DMS53 treated with DMSO at 0.1 percent for 48 hours (cell line): ENCODE measurements around the gene CDADC1.
"Not testable (repeated sequence)": the region's sequence is repeated elsewhere in the genome, so short reads cannot be mapped to it uniquely, and the experiment has no call there.

Experiments
- DNase-seq: peaks from one replicate; lab custom pipeline; 2025; ENCODE audit not compliant: unreplicated experiment; lab: John Stamatoyannopoulos, UW

The CDADC1 gene

DNA sequence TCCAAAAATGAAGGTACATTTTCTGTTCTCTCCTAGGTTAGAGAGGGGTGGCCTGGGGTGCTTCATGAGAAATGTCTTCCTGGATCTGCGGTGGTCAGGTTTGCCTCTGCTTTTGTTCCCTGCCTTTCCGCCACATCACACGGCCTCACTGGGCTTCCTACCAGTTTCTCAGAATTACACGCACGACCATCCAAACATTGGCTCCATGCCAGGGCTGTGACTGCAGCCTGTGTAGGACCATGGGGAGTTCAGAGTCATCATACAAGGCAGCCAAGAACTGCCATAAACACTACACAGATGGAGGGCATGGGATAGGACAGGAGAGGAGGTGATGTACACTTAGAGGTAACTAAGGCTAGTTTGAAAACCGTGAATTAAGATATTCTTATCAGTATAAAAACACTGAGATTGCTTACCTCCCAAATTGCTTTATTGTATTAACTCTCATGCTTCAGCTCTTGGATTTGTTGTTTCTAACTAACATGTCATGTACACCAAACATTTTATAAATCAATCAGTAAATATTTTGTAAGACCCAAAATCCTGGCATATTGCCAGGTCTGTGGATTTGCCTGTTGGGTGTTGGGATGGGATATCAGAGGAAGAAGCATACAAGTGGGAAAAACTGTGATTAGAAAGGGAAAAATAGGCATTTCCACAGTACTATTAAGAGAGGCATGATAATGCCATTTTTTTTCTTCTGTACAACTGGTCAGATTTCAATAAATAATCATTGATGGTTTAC, 45.2 kb downstream of the CDADC1 start:
- DNase-seq = no peak

DNA sequence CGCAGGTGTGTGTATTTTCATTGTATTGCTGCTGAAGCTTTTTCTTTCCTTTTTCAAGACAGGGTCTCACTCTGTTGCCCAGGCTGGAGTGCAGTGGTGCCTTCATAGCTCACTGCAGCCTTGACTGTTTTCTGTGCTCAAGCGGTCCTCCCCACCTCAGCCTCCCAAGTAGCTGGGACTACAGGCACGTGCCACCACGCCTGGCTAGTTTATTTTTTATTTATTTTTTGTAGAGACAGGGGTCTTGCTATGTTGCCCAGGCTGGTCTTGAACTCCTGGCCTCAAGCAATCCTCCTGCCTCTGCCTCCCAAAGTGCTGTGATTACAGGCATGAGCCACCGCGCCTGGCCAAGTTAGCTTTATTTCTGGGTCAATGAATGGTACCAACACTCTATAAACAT, 47.0 kb downstream of the CDADC1 start:
- not testable (repeated sequence) for DNase-seq

DNA sequence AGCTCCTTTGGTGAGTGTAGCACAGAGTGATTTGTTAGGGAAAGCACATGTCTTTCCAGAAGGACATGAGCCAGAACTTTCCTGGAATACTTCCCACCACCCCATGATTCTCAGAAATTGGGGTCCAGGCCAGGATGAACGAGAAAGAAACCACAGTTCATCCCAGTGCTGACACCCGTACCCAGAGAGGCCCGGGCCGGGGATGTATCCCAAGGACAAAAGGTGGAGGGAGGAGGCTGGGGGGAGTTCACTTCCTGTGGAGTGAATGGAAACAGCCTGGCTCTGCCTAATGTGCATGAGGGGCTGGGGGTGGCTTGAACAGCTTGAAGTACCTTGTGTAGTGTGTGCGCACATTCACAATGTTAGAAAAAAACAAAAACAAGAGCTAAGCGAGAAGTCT, 47.5 kb downstream of the CDADC1 start:
- no peak for DNase-seq

DNA sequence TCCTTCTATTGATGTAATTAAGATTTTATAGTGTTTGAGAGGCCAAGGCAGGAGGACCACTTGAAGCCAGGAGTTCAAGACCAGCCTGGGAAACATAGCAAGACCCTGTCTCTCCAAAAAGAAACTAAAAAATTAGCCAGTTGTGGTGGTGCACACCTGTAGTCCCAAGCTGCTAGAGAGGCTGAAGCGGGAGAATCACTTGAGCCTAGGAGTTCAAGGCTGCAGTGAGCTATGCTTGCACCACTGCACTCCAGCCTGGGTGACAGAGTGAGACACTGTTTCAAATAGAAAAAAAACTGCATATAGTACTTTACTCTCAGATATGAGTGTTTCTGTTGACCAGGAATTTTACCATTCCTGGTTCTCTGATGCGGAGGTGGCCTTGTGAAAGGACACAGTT, 48.9 kb downstream of the CDADC1 start:
- no peak for DNase-seq

DNA sequence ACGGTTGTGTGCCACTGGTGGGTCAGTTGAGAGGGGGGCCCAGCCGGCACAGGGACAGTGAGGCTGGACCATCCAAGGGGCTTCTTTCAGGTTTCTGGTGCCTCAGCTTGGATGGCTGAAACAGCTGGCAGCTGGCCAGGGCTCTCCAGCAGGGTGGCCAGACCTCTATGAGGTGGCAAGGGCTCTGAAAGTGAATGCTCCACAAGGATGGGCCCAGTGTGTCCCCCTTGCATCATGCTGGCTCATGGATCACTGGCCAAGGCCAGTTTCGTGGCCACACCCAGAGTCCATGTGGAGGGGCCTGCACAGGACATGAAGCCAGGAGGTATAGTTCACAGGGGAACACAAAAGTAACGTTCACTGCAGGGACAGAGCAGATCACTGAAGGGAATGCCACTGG, 49.6 kb downstream of the CDADC1 start:
- no peak for DNase-seq

DNA sequence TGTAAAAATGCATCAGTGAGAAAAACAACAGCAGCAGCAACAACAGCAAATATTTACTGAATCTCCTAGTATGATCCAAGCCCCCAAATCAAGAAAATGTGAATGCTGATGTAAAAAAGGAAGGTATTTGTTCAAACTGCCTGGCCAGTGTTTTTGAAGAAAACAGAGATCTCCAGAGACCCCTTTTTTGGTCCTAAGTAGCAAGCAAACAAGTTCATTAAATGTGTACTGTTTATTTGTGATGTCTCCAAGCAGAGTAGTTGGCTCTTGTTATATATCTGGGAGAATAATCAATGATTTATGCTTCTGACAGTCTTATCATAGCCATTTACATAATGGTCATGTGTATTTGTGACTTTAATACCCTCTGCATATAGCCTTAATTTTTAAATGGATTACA, 50.7 kb downstream of the CDADC1 start:
- DNase-seq = no peak

DNA sequence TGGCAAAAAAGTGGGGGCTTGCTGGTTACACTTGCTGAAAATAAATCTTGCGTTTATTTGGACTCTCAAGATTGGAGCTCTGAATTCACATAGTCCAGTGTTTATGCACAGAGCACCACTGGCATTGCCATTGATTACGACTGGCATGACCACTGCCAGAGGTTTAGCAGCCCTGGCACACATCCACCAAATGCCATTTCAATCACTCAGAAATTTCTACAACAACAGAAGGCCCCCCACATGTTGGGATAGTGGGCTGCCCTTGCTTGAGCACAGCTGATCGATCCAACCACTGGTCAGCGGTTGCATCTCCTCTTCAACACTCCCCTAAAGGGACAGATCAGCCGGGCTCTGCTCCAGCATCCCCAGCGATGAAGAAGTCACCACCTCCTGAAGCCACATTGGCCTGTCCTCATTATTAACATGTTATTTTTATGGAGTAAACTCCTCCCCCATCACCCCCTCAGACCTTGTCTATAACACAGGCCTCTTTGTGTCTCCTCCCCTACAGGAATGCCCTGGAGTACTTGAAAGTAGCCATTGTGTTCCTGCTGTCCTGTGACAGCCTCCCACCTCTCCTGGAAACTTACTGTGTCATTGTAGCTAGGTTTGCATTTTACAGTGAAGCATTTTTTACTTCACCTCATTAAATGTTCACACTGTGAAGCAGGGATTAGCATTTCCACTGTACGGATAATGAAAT, 51.3 kb downstream of the CDADC1 start:
- DNase-seq = no peak

DNA sequence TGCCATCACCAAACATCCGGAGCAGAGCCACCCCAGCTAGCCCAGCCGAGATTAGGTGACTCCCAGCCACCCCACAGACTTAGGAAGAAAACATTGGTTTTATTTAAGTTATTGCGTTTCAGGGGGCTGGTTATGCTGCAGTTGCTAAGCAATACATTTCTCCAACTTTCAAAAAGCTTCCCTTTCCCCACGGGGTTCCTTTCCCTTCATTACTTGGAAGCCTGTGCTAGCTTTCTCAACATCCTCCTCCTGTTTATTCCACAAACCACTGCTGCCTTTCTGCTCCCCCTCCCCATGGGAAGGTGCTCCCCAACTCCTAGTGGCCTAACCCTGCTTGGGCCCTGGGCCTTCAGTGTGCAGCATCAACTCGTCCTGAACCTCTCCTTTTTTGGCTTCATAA, 52.6 kb downstream of the CDADC1 start:
- DNase-seq = no peak

DNA sequence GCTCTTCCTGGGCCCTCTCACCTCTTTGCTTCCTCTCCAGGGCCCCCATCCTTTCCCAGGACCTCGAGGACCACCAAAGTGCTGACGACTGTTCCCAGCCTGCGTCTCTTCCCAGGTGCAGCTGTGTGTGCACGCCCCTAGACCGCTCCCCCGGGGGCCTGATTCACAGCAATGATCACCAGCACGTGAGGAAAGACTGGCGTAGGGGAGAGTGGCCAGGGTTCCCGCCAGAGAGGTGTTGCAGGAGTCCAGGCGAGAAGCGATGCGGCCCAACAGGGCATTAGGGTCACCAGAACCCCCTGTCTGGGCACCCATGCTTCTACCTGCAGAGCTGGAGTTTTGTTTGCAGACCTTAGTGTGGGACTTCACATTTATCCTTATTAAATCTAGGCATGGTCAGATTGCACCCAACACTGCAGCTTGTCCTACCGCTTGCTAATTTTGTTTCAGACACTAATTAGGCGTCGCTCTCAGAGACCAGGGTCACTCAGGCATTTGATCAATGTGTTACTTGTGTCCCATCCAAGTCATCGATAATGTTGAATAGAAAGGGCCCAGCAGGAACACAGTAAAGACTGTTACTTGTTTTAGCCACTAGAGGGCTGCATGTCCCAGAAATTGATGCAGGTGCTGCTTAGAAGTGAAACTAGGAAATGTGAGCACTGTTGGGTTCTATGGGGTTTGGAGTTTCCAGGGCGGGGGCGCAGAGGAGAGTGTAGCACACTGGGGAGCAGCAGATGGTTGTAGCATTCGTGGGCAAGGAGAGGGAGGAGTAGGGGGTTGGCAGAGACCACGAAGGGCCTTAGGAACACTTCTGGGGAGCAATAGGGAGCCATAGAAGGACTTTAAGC, 53.2 kb downstream of the CDADC1 start:
- peak; percentile 55 for DNase-seq

DNA sequence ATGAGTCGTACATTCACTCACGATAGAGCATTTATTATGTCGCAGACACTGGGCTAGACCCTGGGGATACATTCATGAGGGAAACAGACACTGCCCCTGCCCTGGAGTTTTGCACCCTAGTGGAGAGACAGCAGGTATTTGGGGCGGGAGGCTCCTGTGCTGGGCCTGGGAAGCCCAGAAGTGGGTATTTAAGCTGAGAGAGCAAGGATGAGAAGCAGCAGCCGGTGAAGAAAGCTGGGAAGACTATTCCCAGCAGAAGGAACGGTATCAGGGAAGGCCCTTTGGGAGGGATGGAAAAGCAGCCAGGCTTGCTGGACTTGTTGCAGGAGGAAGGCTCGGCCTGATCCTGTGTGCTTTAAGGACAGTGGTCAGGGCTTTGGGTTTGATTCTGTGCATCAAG, 54.5 kb downstream of the CDADC1 start:
- no peak for DNase-seq

DNA sequence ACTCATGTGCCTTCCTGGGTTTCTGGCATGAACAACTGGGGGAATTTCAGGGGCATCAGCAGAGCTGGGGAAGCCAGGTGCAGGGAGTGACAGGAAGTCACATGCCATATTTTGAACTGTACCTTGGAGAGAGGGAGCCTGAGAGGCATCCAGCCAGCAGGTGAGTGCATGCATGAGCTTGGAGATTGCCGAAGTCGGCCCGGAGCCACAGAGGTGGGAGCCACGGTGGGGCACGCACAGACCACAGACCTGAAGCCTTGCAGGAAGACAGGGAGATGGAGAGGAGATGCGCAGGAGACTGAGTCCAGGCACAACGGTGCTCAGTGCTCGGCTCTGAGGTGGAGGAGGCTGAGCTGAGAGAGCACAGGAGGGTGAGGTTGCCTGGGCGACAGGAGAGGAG, 55.1 kb downstream of the CDADC1 start:
- no peak for DNase-seq

DNA sequence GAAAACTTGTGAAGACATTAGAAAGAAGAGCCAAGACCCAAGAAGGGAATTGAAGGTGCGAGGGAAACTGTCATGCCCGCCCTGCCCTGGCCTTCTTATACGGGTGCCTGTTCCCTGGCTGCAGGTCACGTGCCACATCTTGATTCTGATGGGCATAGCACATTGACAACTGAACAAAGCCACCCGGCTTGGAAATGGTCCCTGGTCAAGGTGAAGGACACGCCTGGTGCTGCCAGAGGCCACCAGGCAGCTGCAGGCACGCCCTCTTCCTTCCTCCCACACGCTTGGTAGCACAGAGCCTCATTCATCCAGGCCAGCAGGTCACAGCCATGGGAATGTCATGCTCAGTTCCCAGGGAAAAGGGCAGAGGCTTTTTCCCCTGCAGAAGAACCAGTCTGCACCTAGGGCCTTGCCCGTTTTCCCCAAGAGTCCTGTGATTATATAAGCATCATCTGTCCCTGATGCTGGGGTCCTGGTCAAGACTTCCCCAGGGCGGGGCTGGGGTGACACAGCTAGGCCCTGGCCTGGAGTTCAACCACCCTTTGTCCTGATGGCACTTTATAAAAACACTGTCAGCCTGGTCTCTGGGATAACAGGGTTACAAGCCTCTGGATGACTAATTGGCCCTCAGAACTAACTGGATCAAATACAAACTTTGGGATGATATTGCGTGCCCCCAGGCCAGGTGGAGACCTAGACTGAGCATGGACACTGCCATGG, 56.0 kb downstream of the CDADC1 start:
- DNase-seq = no peak

DNA sequence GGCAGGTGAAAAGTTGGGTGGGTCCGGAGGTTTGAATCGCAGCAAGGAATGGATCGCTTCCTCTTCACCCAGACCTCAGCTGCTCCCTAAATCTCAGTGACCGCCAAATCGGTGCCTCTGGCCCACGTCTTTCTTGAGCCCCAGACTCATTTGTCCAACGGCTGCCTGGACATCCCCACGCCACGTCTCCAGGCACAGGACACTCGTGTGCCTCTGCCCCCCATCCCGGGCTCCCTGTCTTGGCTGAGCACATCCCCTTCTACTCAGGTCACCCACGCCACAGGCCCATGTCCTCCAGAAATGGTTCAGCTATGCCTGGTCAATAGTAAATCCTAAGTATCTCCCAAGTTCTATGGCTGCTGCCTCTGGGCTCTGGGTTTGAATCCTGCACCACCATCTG, 56.6 kb downstream of the CDADC1 start:
- DNase-seq = no peak

DNA sequence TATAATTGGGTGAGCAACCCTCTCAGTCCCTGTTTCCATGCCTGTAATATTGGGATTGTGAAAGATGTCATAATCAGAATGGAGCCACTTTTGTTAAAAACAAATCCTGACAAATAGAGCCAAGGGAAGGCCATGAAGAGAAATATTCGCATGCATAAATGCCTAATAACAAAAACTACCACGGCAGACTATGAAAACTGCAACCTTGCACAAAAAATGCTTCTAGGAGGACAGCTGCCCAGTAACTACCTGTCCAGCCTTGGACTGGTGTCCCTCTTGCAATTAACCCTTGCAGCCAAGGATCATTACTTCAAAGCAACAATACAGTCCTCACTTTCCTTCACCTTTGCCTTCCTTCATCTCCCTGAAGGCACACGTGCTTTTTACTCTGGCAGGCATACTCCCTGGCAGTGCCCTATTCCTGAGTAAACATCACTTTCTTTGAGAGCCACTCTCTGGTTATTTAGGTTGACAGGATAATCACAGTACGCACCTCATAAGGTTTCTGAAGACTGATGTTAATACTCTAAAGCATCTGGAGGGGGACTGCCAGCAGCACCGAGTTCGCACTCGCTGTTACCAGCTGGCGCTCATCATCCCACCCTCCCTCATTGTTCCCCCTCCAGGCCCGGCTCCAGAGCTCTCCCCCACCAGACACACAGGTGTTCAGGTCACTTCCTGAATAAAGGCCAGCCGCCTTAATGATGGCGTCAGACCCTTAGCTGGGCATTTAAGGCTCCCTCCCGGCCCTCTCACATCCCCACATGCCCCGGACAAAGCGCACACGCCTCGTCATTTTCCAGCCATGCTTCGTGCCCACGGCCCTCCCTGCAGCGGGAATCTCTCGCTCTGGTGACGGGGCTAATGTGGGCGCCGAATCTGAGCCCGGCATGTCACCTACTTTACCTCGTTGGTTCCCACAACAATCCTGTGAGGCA, 57.3 kb downstream of the CDADC1 start:
- DNase-seq = no peak

DNA sequence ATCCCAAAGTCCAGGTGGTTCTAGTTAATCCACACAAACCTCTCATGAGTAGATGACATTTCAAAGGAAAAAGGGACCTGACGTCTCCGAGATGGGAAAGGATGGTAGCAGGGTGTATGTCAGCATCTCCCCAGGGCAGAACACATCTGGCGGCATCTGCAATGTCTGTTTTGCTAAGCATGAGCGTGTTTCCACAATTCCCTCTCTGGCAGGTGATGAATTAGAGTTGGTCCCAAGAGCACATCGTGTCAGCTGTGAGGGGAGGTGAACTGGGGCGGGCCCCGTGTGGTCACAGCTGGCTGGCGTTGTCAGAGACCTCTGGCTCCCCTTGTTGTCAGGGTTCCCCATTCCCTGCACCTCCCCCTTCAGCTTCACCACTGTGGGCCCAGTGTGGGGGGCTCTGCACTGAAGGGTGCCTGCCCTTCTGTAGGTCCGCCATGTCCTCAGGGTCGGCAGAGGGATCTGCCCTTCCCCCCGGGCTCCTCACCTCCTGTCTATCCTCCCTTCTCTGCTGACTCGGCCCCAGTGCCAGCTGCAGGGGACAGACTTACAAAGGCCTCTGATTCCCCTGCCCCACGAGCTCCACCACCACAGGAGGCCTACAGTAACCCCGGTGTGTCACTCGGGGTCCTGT, 58.2 kb downstream of the CDADC1 start:
- DNase-seq = no peak

DNA sequence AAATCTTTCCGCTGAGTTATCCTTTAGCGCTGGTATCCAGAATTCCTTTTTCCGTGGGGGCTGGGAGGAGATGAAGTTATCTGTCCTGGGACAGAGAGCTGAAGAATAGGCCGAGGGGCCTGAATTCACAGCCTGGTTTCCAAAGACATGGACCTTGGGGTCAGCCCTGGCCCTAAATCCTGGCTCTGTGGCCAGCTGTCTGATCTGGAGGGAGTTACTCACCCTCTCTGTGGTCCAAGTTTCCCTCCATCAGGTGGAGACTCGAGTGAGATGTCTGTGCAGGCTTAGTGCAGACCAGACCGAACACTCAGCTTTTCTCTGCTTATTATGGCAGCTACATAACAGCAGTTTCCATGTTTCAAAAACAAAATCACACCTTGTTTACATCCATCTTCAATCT, 59.6 kb downstream of the CDADC1 start:
- no peak for DNase-seq

DNA sequence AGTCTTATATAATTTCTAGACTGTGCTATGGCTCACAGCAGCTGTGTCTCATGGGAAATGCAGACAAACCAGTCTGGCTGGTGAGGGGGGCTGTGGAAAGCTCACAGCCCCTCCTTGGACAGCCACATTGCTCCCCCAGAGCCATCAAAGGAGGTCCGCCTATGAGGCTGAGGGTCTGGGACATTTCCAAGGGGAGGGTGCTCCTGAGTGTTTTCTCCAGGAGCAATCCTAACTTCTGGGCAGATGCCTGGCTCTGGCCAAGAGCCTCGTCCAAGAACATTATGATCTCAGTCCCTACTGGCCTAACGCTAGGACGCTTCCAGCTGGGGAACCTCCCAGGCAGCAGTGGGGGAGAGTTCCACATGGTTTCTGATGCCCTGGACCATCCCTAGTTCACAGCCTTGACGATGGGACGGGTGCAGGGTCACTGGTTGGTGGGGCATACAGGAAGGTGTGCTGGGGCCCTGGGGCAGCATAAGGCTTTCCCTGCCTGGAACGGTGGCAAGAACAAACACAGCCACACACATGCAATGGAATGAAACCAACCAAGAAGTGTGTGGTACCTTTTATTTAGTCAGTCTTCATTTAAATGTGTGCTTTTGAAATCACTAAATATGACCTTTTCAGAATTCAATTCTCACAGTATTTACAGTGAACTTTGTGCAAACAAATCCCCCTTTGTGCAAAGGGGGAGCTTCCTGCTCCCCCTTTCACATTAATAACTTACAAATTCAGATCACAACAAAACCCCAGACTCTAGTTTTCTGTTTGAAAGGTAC, 60.6 kb downstream of the CDADC1 start:
- no peak for DNase-seq

DNA sequence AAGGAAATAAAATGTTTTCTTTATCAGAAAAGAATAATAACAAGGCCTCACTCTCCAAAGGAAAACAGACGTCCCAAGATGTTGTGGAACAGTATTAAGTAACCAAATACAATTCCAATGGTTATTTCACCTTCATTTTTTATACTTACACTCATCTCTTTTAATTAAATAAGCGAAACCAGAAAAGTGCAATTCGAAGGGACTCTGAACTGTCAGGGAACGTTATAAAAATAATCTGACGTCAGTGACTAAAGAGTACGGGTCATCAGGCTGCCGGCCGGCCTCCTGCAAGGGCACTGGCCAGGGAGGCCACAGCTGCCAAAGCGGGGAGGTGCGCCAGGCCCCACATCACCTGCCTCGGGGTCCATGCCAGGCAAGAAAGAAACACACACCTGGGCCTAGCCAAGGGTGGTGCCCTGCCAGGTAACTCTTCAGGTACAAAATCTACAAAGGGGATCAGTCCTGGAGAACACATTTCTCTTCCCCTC, 61.2 kb downstream of the CDADC1 start:
- no peak for DNase-seq

DNA sequence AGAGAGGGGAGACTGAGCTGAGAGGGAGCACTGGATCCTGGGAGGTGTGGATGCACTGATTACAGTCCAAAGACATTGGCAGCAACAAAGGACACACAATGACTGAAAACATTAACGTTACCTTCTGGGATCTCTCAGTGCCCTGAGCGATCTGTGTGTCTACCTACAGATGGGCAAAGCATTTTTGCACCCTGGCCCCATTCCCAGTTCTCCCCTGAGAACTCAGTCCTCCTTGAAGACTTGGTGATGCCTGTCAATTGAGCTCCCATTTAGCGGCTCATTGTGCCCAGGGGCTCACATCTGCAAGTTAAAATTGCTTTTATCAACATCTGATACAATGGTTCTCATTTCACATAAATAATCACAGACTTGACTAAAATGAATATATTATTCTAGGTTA, 62.5 kb downstream of the CDADC1 start:
- no peak for DNase-seq
